Activated CD4-positive, alpha-beta T cell treated with anti-CD3 and anti-CD28 coated beads, Interleukin-2, amount 50 U/mL, for 4 hours (primary cell): ENCODE data around the gene PLXDC1.

ENCODE experiments used
- DNase-seq, 2 experiments: peaks; one replicate each; pipeline ENCODE4 v3.0.0-alpha.2; 2020

PLXDC1 gene

GRCh38 chr17:39094607-39095308, 56.7 kb downstream of the PLXDC1 start:
- DNase-seq: no peak

GRCh38 chr17:39092692-39093230, 58.7 kb downstream of the PLXDC1 start:
- no peak for DNase-seq

- no peak for DNase-seq
Observed at GRCh38 chr17:39090908-39091665, 60.4 kb downstream of the PLXDC1 start.

GRCh38 chr17:39090400-39090799, 61.0 kb downstream of the PLXDC1 start:
- DNase-seq: no peak

- DNase-seq: no peak
Observed at GRCh38 chr17:39084558-39084957, 66.9 kb downstream of the PLXDC1 start.

- DNase-seq: no peak
Observed at GRCh38 chr17:39083270-39083669, 68.2 kb downstream of the PLXDC1 start.

GRCh38 chr17:39082482-39082881, 69.0 kb downstream of the PLXDC1 start:
- no peak for DNase-seq

- no peak for DNase-seq
Observed at GRCh38 chr17:39081851-39082250, 69.6 kb downstream of the PLXDC1 start.

GRCh38 chr17:39080421-39081078, 70.9 kb downstream of the PLXDC1 start:
- DNase-seq: no peak

GRCh38 chr17:39079836-39080235, 71.6 kb downstream of the PLXDC1 start:
- DNase-seq: no peak

- no peak for DNase-seq
Observed at GRCh38 chr17:39077866-39078265, 73.6 kb downstream of the PLXDC1 start.

- DNase-seq: no peak
Observed at GRCh38 chr17:39077252-39077651, 74.2 kb downstream of the PLXDC1 start.

- no peak for DNase-seq
Observed at GRCh38 chr17:39074676-39075075, 76.8 kb downstream of the PLXDC1 start.

- no peak for DNase-seq
Observed at GRCh38 chr17:39073916-39074315, 77.5 kb downstream of the PLXDC1 start.

- DNase-seq: no peak
Observed at GRCh38 chr17:39073353-39073752, 78.1 kb downstream of the PLXDC1 start.

GRCh38 chr17:39071573-39071972, 79.9 kb downstream of the PLXDC1 start:
- no peak for DNase-seq

GRCh38 chr17:39069114-39069756, 82.2 kb downstream of the PLXDC1 start:
- DNase-seq: no peak

- no peak for DNase-seq
Observed at GRCh38 chr17:39064819-39065218, 86.6 kb downstream of the PLXDC1 start.

- no peak for DNase-seq
Observed at GRCh38 chr17:39064374-39064773, 87.1 kb downstream of the PLXDC1 start.

GRCh38 chr17:39063681-39064069, 87.8 kb downstream of the PLXDC1 start:
- DNase-seq: no peak

GRCh38 chr17:39062846-39063680, 88.4 kb downstream of the PLXDC1 start:
- DNase-seq: no peak

GRCh38 chr17:39058524-39058923, 92.9 kb downstream of the PLXDC1 start:
- no peak for DNase-seq
